SU-DHL-6 (cell line): ENCODE results near the gene PHF20.

Experiments used
- H2AFZ ChIP-seq: fragments of 200-600 bp; sonication (generic); 2 replicates; pipeline ENCODE4 v1.6.1; 2014; ENCODE audit warnings: low read depth, mild to moderate bottlenecking, moderate library complexity, mixed read lengths, antibody characterized with exemption, low read length; ENCODE audit not compliant: severe bottlenecking
- H3F3A ChIP-seq: fragments of 200-600 bp; shearing (Covaris generic); 2 replicates; pipeline ENCODE4 v1.6.0; 2016; ENCODE audit warnings: antibody characterized with exemption, mild to moderate bottlenecking; ENCODE audit not compliant: insufficient read depth
- H3K27ac ChIP-seq: fragments of 200-600 bp; sonication (generic); 2 replicates; pipeline ENCODE4 v1.5.1; 2016; ENCODE audit warnings: low read depth, mild to moderate bottlenecking, low read length, moderate library complexity, mixed read lengths
- H3K27me3 ChIP-seq: fragments of 200-600 bp; sonication (generic), shearing (Covaris generic); 2 replicates; pipeline ENCODE4 v1.6.0; 2014; ENCODE audit warnings: mild to moderate bottlenecking, low read length
- H3K36me3 ChIP-seq: fragments of 200-600 bp; sonication (generic); 2 replicates; pipeline ENCODE4 v1.6.1; 2014; ENCODE audit warnings: mild to moderate bottlenecking, low read length, mixed read lengths
- H3K4me2 ChIP-seq: fragments of 300-600, 200-600 bp; shearing (Covaris generic), sonication (generic); 2 replicates; pipeline ENCODE4 v1.6.0; 2014; ENCODE audit warnings: low read length, low read depth, mild to moderate bottlenecking; ENCODE audit not compliant: poor library complexity, severe bottlenecking
- H3K4me3 ChIP-seq: fragments of 200-600 bp; sonication (generic); 2 replicates; pipeline ENCODE4 v1.5.1; 2014; ENCODE audit warnings: antibody characterized with exemption, low read length, mild to moderate bottlenecking, mixed read lengths; ENCODE audit not compliant: insufficient read depth, poor library complexity, severe bottlenecking
- H3K79me2 ChIP-seq: fragments of 200-600 bp; sonication (generic); 2 replicates; pipeline ENCODE4 v1.6.1; 2014; ENCODE audit warnings: mild to moderate bottlenecking, low read length, moderate library complexity; ENCODE audit not compliant: insufficient read depth
- H3K9ac ChIP-seq: fragments of 200-600 bp; sonication (generic); 2 replicates; pipeline ENCODE4 v1.7.0; 2014; ENCODE audit warnings: mild to moderate bottlenecking, low read length
- H3K9me2 ChIP-seq: fragments of 200-600 bp; sonication (generic); replicated peaks from 2 replicates; pipeline ENCODE4 v1.6.1; 2014; ENCODE audit warnings: low read length; ENCODE audit not compliant: insufficient read depth
- H3K9me3 ChIP-seq: fragments of 200-600 bp; sonication (generic); 2 replicates; pipeline ENCODE4 v1.6.1; 2014; ENCODE audit warnings: low read length, mixed read lengths; ENCODE audit not compliant: insufficient read depth
- H4K20me1 ChIP-seq: fragments of 200-600 bp; sonication (generic); 2 replicates; pipeline ENCODE4 v1.6.1; 2014; ENCODE audit warnings: low read depth, mild to moderate bottlenecking, antibody characterized with exemption, low read length, moderate library complexity, mixed read lengths
- EZH2phosphoT487 ChIP-seq: fragments of 200-600 bp; sonication (generic), shearing (Covaris generic); conservative IDR thresholded peaks from 2 replicates; pipeline ENCODE4 v1.6.1; 2018; ENCODE audit warnings: mild to moderate bottlenecking, antibody characterized with exemption, low read length, moderate library complexity, mixed read lengths
- TF ChIP-seq, protein P1 (sequence below): fragments of 200-600 bp; sonication (generic); IDR thresholded peaks from one replicate; pipeline ENCODE4 v1.5.1; 2017; ENCODE audit warnings: antibody characterized with exemption, mild to moderate bottlenecking, low read length, moderate library complexity; ENCODE audit not compliant: insufficient read depth, poor library complexity, severe bottlenecking

The PHF20 gene

DNA sequence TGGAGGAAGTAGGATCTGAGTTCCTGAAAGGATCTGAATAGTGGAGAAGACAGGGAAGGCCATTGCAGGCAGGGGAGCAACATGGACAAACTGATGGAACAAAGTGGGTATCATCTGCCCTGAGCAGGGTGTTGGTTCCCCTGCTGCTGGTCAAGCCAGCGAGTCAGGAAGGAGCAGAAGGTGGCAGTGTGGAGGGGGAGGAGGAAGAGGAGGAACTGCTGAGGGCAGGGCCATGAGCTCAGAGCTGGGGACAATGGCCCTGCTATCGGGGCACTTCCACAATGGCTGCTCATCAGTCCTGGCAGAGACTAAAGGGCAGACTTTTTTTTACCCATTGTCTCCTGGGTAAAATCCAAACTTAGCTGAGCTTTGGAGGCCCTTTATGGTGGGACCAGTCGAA, 210.2 kb downstream of the PHF20 start:
- H2AFZ ChIP-seq: no peak overlapping the region
- no peak for TF ChIP-seq EZH2phosphoT487
- TF ChIP-seq, protein P1, sequence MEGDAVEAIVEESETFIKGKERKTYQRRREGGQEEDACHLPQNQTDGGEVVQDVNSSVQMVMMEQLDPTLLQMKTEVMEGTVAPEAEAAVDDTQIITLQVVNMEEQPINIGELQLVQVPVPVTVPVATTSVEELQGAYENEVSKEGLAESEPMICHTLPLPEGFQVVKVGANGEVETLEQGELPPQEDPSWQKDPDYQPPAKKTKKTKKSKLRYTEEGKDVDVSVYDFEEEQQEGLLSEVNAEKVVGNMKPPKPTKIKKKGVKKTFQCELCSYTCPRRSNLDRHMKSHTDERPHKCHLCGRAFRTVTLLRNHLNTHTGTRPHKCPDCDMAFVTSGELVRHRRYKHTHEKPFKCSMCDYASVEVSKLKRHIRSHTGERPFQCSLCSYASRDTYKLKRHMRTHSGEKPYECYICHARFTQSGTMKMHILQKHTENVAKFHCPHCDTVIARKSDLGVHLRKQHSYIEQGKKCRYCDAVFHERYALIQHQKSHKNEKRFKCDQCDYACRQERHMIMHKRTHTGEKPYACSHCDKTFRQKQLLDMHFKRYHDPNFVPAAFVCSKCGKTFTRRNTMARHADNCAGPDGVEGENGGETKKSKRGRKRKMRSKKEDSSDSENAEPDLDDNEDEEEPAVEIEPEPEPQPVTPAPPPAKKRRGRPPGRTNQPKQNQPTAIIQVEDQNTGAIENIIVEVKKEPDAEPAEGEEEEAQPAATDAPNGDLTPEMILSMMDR: no peak

DNA sequence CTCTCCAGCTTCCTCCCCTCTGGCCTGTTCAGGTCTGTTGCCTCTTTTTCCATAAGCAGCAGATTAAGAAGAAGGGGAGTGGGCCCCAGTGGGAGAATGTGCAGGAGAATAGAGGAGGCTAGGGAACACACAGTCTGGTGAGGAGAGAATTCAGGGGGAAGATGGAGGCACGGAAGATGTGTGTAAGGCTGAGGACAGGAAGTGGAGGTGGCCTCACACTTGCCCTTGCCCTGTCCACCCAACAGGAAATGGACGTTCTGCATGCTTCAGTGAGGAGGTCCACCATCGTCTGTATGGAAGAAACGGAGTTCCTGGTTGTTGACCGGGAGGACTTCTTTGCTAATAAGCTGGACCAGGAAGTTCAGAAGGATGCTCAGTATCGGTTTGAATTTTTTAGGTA, 212.6 kb downstream of the PHF20 start:
- H3K4me2 ChIP-seq: no peak overlapping the region
- H3K36me3 ChIP-seq: no peaks in the 10 kb centered on the region
- TF ChIP-seq, protein P1: no peak
- TF ChIP-seq EZH2phosphoT487: no peak
- no peak overlapping the region for H3K4me3 ChIP-seq
- no peaks in the 10 kb centered on the region for H3F3A ChIP-seq
- H3K9me2 ChIP-seq: no peaks in the 10 kb centered on the region
- H2AFZ ChIP-seq: no peak overlapping the region
- no peaks in the 10 kb centered on the region for H3K27me3 ChIP-seq
- no peaks in the 10 kb centered on the region for H4K20me1 ChIP-seq
- H3K9ac ChIP-seq: no peak overlapping the region
- H3K9me3 ChIP-seq: no peaks in the 10 kb centered on the region
- no peak overlapping the region for H3K27ac ChIP-seq
- no peaks in the 10 kb centered on the region for H3K79me2 ChIP-seq

More for the DNA sequence above, 210.2 kb downstream of the PHF20 start:
- Histone ChIP-seq H3K4me3 (no peak overlapping the region), H3K9me3 (no peaks in the 10 kb centered on the region), H3K9me2 (no peaks in the 10 kb centered on the region), H3K79me2 (no peaks in the 10 kb centered on the region), H3K9ac (no peak overlapping the region), H4K20me1 (no peaks in the 10 kb centered on the region), H3K36me3 (no peaks in the 10 kb centered on the region), H3F3A (no peaks in the 10 kb centered on the region), H3K27me3 (no peaks in the 10 kb centered on the region), H3K4me2 (no peak overlapping the region), H3K27ac (no peak overlapping the region)

DNA sequence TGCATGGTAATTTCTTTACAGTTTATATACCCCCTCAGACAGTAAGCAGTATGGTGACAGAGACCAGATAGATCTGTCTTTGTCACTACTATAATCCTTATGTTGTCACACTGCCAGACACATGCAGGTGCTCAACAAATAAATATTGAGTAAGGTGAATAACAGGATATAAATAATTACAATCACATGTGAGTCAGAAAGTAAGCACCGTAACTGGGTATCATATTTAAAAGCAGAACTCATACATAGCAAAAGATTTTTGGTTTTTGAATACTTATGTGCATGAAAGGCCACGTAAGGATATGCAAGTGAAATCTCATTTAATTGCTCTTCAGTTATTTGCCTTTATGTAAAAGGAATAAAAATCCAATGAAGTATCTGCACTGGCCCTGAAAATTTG, 214.0 kb downstream of the PHF20 start:
- Histone ChIP-seq H3K4me3 (no peak overlapping the region), H3K36me3 (no peaks in the 10 kb centered on the region), H3K27ac (no peak overlapping the region)

More for the DNA sequence above, 214.0 kb downstream of the PHF20 start:
- no peak overlapping the region for H3K9ac ChIP-seq
- H2AFZ ChIP-seq: no peak overlapping the region
- H3K27me3 ChIP-seq: no peaks in the 10 kb centered on the region
- H4K20me1 ChIP-seq: no peaks in the 10 kb centered on the region
- H3K4me2 ChIP-seq: no peak overlapping the region
- H3K79me2 ChIP-seq: no peaks in the 10 kb centered on the region
- H3K9me3 ChIP-seq: no peaks in the 10 kb centered on the region
- TF ChIP-seq EZH2phosphoT487: no peak
- TF ChIP-seq, protein P1: no peak
- no peaks in the 10 kb centered on the region for H3F3A ChIP-seq
- no peaks in the 10 kb centered on the region for H3K9me2 ChIP-seq
